HL-60 (cell line): Measurements from ENCODE around the gene ATP11A.

Experiments
- DNase-seq, 2 experiments: peaks; one replicate each; pipeline ENCODE4 v3.0.0-alpha.2; 2010 to 2020; ENCODE audit warnings: low read depth in 1 of 2, low spot score in 1 of 2
- H3K27ac ChIP-seq: fragments of 250-450 bp; sonication (Bioruptor Pico); replicated peaks from 2 replicates; pipeline ENCODE4 v1.5.1; 2020; ENCODE audit warnings: mild to moderate bottlenecking, moderate library complexity
- H3K27me3 ChIP-seq: fragments of 250-450 bp; sonication (Bioruptor Pico); 2 replicates; pipeline ENCODE4 v1.5.1; 2021; ENCODE audit warnings: mild to moderate bottlenecking, moderate library complexity; ENCODE audit not compliant: insufficient read depth, poor library complexity, severe bottlenecking
- H3K4me3 ChIP-seq: replicated peaks from 2 replicates; pipeline ENCODE4 v1.5.1; 2011; ENCODE audit warnings: mild to moderate bottlenecking, control low read depth, low read length; ENCODE audit not compliant: insufficient read depth
- GABPA ChIP-seq: IDR thresholded peaks from 2 replicates; pipeline ENCODE4 v1.6.1; 2012; ENCODE audit warnings: low read depth
- POLR2AphosphoS5 ChIP-seq: IDR thresholded peaks from 2 replicates; pipeline ENCODE4 v1.6.1; 2012; ENCODE audit warnings: low read depth
- SPI1 ChIP-seq: IDR thresholded peaks from 2 replicates; pipeline ENCODE4 v1.6.1; 2012; ENCODE audit warnings: low read depth, mild to moderate bottlenecking, borderline replicate concordance
- TF ChIP-seq, protein P1 (sequence below): IDR thresholded peaks from 2 replicates; pipeline ENCODE4 v1.6.1; 2012; ENCODE audit warnings: low read depth; ENCODE audit not compliant: insufficient replicate concordance
- TF ChIP-seq, protein P2 (sequence below): IDR thresholded peaks from one replicate; pipeline ENCODE4 v1.5.1; 2011; ENCODE audit warnings: low read length, control low read depth, inconsistent platforms; ENCODE audit not compliant: insufficient read depth

The ATP11A gene

DNA sequence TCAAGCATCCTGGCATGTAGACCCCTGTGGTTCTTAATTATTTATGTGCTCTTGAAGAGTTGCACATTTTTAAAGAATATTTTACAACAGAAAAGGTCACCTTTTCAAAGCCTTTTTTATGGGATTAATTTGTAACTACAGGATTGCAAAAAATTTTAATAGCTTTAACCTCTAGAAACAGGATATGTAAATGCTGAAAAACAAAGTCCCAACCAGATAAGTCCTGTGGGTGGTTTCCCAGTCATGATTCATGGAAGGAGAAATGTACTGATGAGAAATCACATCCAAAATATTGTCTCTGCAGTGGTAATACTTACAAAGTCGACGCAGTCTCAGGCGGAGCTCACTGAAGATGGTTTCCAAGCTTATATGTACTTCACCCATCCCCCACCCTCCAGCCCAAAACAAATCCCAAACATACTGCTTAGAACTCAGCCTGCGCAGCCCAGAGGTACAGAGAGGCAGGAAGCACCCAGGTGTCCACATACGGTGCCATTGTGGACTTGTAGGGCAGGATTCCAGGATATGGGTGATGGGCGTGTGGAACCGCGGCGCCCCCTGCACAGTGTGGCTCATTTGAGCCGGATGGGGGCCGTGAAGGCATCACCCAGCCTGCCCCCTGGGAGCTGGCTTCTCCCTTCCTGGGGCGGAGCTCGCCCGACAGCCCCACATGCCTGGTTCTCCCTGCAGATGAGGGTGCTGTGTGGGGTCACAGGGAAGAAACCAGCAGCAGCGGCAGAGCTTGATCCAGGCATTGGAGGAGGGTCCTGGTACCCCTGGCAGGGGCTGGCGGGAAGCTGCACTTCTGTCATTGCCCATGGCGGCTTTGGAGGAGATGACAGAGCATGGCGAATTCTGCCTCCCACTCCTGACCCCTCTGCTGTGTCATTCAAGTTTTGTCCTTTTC lies 101.2 kb downstream of the ATP11A start:
- Histone ChIP-seq H3K27ac (no peak overlapping the region), H3K4me3 (no peak overlapping the region), H3K27me3 (no peaks in the 10 kb centered on the region)
- no peak for DNase-seq
- no peak for TF ChIP-seq SPI1
- TF ChIP-seq, protein P1, sequence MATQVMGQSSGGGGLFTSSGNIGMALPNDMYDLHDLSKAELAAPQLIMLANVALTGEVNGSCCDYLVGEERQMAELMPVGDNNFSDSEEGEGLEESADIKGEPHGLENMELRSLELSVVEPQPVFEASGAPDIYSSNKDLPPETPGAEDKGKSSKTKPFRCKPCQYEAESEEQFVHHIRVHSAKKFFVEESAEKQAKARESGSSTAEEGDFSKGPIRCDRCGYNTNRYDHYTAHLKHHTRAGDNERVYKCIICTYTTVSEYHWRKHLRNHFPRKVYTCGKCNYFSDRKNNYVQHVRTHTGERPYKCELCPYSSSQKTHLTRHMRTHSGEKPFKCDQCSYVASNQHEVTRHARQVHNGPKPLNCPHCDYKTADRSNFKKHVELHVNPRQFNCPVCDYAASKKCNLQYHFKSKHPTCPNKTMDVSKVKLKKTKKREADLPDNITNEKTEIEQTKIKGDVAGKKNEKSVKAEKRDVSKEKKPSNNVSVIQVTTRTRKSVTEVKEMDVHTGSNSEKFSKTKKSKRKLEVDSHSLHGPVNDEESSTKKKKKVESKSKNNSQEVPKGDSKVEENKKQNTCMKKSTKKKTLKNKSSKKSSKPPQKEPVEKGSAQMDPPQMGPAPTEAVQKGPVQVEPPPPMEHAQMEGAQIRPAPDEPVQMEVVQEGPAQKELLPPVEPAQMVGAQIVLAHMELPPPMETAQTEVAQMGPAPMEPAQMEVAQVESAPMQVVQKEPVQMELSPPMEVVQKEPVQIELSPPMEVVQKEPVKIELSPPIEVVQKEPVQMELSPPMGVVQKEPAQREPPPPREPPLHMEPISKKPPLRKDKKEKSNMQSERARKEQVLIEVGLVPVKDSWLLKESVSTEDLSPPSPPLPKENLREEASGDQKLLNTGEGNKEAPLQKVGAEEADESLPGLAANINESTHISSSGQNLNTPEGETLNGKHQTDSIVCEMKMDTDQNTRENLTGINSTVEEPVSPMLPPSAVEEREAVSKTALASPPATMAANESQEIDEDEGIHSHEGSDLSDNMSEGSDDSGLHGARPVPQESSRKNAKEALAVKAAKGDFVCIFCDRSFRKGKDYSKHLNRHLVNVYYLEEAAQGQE = no peak
- no peak for TF ChIP-seq GABPA
- TF ChIP-seq, protein P2, sequence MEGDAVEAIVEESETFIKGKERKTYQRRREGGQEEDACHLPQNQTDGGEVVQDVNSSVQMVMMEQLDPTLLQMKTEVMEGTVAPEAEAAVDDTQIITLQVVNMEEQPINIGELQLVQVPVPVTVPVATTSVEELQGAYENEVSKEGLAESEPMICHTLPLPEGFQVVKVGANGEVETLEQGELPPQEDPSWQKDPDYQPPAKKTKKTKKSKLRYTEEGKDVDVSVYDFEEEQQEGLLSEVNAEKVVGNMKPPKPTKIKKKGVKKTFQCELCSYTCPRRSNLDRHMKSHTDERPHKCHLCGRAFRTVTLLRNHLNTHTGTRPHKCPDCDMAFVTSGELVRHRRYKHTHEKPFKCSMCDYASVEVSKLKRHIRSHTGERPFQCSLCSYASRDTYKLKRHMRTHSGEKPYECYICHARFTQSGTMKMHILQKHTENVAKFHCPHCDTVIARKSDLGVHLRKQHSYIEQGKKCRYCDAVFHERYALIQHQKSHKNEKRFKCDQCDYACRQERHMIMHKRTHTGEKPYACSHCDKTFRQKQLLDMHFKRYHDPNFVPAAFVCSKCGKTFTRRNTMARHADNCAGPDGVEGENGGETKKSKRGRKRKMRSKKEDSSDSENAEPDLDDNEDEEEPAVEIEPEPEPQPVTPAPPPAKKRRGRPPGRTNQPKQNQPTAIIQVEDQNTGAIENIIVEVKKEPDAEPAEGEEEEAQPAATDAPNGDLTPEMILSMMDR = no peak
- no peak for TF ChIP-seq POLR2AphosphoS5

DNA sequence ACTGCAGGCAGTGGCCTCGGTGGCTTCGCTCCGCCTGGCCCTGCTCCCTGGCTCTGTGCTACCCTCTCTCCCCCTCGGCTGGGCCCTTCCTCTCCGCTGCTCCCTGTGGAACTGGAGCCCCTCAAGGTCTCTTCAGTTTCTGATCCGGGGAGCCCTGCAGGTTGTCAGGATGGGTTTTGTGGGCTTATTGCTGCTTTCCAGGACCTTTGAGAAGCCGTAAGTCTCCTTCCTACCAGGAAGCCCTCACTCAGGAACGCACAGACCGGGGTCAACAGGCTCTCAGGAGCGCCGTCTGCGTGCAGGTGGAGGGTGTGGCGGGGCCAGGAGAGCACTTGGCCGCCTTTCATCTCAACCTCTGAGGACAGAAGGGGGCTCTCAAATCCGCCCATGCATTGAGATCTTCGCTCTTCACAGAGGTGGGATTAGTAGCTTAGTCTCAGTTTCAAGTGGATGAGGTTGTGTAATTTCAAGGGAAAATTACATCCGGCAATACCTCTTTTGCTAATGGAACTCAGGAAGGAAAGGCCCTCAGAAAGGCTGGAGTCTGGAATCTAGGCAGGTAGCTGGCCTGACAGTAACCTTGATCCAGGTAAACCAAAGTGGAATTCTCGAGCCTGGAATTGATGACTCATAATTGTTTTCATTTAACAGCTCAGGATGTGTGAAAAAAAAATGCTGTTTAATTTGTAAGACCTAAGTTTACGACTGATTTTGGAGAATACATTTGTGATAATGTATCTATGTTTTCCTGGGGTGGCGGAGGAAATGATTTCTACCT lies 102.0 kb downstream of the ATP11A start:
- TF ChIP-seq POLR2AphosphoS5 (no peak), SPI1 (no peak)
- Histone ChIP-seq H3K27ac (no peak overlapping the region), H3K4me3 (no peak overlapping the region), H3K27me3 (no peaks in the 10 kb centered on the region)
- no peak for DNase-seq

DNA sequence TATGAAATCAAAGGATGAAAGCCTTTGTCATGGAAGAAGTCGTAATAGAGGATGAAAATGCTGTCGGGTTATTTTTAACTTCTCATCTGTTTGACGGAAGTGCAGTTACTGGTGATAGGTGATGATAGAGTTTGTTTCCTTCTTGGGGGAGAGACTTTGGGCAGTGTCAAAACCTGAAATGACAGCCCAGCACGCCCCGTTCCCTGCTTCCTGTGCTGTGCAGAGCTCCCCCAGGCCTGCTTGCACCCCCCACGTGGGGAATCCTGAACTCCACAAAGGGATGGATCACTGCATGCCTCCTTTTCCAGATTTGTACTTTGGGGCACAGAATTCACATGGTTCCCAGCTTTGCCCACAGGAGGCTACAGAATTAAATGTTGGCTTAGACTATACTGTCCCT lies 102.7 kb downstream of the ATP11A start:
- H3K27ac ChIP-seq = no peak overlapping the region

More for the DNA sequence above, 102.7 kb downstream of the ATP11A start:
- Histone ChIP-seq H3K27me3 (no peaks in the 10 kb centered on the region), H3K4me3 (no peak overlapping the region)
- no peak for TF ChIP-seq POLR2AphosphoS5
- TF ChIP-seq GABPA = no peak
- TF ChIP-seq, protein P1 = no peak
- TF ChIP-seq, protein P2 = no peak
- TF ChIP-seq SPI1 = no peak
- DNase-seq = no peak
